ENCODE results near the gene MTHFSD. TPM values are rescaled to one million over a fixed set of nuclear protein-coding genes. Genes with fewer than 3 reads are reported as not detected.

The MTHFSD gene
- total RNA-seq, 3 donors from 2014 or later (not counting 1 experiment from before 2014, with no cell fraction given): 14.3 to 22.0 (median 16.9) TPM

DNA sequence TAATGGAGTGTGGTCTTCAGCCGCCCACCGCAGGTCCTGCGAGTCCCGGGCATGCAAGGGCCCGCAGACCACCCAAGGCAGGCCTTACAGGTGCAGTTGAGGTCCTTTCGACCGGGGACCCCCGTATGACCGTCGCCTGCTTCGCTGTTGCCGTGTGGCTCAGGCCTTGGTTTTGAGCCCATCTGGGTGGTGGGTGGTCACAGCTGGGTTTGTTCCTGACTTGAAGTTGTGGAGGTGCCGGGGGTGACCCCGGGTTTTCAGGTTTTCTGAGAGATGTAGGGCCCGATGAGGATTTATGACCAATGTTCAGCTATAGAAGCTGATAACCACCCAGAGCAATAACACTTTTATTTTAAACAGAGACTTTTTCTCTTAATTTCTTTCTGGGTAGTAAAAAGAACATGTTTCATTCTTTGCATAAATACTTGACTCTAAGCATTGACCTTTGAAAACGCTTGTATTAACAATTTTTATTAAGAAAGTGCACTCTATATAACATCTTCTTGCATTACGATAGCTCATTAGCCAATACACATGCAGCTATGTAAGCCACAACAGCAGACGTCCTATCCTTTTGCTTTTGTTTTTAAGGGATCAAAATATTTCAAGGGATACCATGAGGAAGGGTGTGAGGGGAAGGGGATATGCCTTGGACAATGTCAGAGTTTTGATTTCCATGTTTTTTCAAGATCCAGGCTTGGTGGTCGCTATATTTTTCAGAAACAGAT is 25.2 kb upstream of the MTHFSD start:
- H3K4me1 ChIP-seq (ENCODE audit: control insufficient read depth, insufficient read depth, low read length): peaks cover 12% of the 10 kb centered on the region
- H3K9me3 ChIP-seq (ENCODE audit: control insufficient read depth, insufficient read depth, low read length): no peaks in the 10 kb centered on the region
- Mint-ChIP-seq H3K27me3 (ENCODE audit: low read depth in 2 of 2) (peaks cover 55 to 57% of the 10 kb centered on the region in 2 donors), H3K4me3 (no peak overlapping the region), H3K27ac (no peak overlapping the region), H3K9me3 (no peaks in the 10 kb centered on the region), H3K4me1 (peaks cover 5 to 10% of the 10 kb centered on the region in 2 donors), H3K36me3 (no peaks in the 10 kb centered on the region)
- no peaks in the 10 kb centered on the region for H3K36me3 ChIP-seq (ENCODE audit: control insufficient read depth, insufficient read depth, low read length)
- no peak overlapping the region for H3K4me3 ChIP-seq (ENCODE audit: low read length)
- H3K27ac ChIP-seq (ENCODE audit: low read length): no peak overlapping the region
- H3K27me3 ChIP-seq (ENCODE audit: control insufficient read depth, insufficient read depth, low read length): peaks cover 26% of the 10 kb centered on the region
- 74% methylated on average over 17 of the region's 19 CpGs for WGBS (ENCODE audit: insufficient coverage)
- TF ChIP-seq, protein P1, sequence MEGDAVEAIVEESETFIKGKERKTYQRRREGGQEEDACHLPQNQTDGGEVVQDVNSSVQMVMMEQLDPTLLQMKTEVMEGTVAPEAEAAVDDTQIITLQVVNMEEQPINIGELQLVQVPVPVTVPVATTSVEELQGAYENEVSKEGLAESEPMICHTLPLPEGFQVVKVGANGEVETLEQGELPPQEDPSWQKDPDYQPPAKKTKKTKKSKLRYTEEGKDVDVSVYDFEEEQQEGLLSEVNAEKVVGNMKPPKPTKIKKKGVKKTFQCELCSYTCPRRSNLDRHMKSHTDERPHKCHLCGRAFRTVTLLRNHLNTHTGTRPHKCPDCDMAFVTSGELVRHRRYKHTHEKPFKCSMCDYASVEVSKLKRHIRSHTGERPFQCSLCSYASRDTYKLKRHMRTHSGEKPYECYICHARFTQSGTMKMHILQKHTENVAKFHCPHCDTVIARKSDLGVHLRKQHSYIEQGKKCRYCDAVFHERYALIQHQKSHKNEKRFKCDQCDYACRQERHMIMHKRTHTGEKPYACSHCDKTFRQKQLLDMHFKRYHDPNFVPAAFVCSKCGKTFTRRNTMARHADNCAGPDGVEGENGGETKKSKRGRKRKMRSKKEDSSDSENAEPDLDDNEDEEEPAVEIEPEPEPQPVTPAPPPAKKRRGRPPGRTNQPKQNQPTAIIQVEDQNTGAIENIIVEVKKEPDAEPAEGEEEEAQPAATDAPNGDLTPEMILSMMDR (IDR thresholded peaks at IDR 0.05): no peak
- DNase-seq: no peak
- intact Hi-C loops (cut with micrococcal nuclease): no loop called here
- ATAC-seq: no peak

DNA sequence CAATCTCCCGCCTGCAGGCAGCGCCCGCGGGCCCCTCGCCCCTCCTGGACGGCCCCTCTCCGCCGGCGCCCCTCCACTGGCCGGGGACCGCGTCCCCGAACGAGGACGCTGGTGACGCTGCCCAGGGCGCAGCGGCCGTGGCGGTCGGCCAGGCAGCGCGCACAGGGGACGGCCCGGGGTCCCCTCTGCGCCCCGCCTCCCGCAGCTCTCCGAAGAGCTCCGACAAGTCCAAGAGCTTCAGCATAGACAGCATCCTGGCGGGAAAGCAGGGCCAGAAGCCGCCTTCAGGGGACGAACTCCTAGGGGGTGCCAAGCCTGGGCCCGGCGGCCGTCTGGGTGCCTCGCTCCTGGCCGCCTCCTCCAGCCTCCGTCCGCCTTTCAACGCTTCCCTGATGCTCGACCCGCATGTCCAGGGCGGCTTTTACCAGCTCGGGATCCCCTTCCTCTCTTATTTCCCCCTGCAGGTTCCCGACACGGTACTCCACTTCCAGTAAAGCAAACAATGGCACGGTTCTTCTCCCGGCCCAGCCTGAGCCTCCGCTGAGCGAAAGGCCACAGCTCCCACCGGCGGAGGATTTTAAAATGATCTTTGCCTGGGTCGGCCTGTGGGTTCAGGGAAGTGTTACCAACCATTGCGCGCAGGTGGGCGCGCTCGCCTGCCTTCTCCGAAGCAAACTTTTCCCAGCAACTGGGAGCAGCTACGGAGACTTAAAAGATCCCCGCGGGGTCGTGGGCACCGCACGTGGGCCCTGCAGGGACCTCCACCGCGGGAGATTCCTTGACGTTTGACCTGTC is 24.4 kb upstream of the MTHFSD start:
- H3K27ac Mint-ChIP-seq: no peak overlapping the region
- Histone ChIP-seq H3K4me3 (ENCODE audit: low read length) (no peak overlapping the region), H3K27me3 (ENCODE audit: control insufficient read depth, insufficient read depth, low read length) (peaks cover 26% of the 10 kb centered on the region), H3K9me3 (ENCODE audit: control insufficient read depth, insufficient read depth, low read length) (no peaks in the 10 kb centered on the region), H3K27ac (ENCODE audit: low read length) (no peak overlapping the region), H3K36me3 (ENCODE audit: control insufficient read depth, insufficient read depth, low read length) (no peaks in the 10 kb centered on the region), H3K4me1 (ENCODE audit: control insufficient read depth, insufficient read depth, low read length) (peaks cover 12% of the 10 kb centered on the region)
- no peak overlapping the region for H3K4me3 Mint-ChIP-seq
- peaks cover 58 to 65% of the 10 kb centered on the region in 2 donors for H3K27me3 Mint-ChIP-seq (ENCODE audit: low read depth in 2 of 2)
- DNase-seq (no peak), ATAC-seq (no peak)
- H3K4me1 Mint-ChIP-seq: peaks cover 5 to 10% of the 10 kb centered on the region in 2 donors
- no peaks in the 10 kb centered on the region for H3K9me3 Mint-ChIP-seq
- no peaks in the 10 kb centered on the region for H3K36me3 Mint-ChIP-seq
- intact Hi-C loops (cut with micrococcal nuclease): no loop called here
- WGBS (ENCODE audit: insufficient coverage): 12% methylated on average over 69 of the region's 69 CpGs
- TF ChIP-seq, protein P1 (IDR thresholded peaks at IDR 0.05): no peak

DNA sequence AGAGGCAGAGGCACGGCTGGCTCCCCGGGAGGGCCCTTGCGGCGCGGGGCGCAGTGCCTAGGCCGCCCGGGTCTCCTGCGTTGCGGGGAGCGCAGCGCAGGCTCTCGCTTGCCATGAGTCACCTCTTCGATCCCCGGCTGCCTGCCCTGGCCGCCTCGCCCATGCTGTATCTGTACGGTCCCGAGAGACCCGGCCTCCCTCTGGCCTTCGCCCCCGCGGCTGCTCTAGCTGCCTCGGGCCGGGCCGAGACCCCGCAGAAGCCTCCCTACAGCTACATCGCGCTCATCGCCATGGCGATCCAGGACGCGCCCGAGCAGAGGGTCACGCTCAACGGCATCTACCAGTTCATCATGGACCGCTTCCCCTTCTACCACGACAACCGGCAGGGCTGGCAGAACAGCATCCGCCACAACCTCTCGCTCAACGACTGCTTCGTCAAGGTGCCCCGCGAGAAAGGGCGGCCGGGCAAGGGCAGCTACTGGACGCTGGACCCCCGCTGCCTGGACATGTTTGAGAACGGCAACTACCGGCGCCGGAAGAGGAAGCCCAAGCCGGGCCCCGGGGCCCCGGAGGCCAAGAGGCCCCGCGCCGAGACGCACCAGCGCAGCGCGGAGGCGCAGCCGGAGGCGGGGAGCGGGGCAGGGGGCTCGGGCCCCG is 23.7 kb upstream of the MTHFSD start:
- intact Hi-C loops (cut with micrococcal nuclease): no loop called here
- 8% methylated on average over 69 of the region's 69 CpGs for WGBS (ENCODE audit: insufficient coverage)
- H3K27me3 Mint-ChIP-seq (ENCODE audit: low read depth in 2 of 2): peaks cover 62 to 72% of the 10 kb centered on the region in 2 donors
- TF ChIP-seq, protein P1 (IDR thresholded peaks at IDR 0.05): no peak
- H3K9me3 Mint-ChIP-seq: no peaks in the 10 kb centered on the region
- DNase-seq: no peak
- no peak overlapping the region for H3K27ac ChIP-seq (ENCODE audit: low read length)
- peaks cover 12% of the 10 kb centered on the region for H3K4me1 ChIP-seq (ENCODE audit: control insufficient read depth, insufficient read depth, low read length)
- no peak overlapping the region for H3K27ac Mint-ChIP-seq
- H3K4me1 Mint-ChIP-seq: peaks cover 5 to 10% of the 10 kb centered on the region in 2 donors
- ATAC-seq: no peak
- H3K4me3 ChIP-seq (ENCODE audit: low read length): no peak overlapping the region
- H3K36me3 ChIP-seq (ENCODE audit: control insufficient read depth, insufficient read depth, low read length): no peaks in the 10 kb centered on the region
- H3K4me3 Mint-ChIP-seq: no peak overlapping the region
- H3K36me3 Mint-ChIP-seq: no peaks in the 10 kb centered on the region
- H3K27me3 ChIP-seq (ENCODE audit: control insufficient read depth, insufficient read depth, low read length): peaks cover 26% of the 10 kb centered on the region
- no peaks in the 10 kb centered on the region for H3K9me3 ChIP-seq (ENCODE audit: control insufficient read depth, insufficient read depth, low read length)
